GM21528 (cell line): ENCODE results near the gene HASPIN.
"Not testable (repeated sequence)": the region's sequence is repeated elsewhere in the genome, so short reads cannot be mapped to it uniquely, and the experiment has no call there.

ENCODE experiments used
- ATAC-seq: cut with Tn5 transposase; IDR thresholded peaks from one replicate; pipeline ENCODE4 v1.9.1; 2021; ENCODE audit warnings: mild to moderate bottlenecking, moderate library complexity; ENCODE audit not compliant: unreplicated experiment, low FRiP score

Gene HASPIN

DNA sequence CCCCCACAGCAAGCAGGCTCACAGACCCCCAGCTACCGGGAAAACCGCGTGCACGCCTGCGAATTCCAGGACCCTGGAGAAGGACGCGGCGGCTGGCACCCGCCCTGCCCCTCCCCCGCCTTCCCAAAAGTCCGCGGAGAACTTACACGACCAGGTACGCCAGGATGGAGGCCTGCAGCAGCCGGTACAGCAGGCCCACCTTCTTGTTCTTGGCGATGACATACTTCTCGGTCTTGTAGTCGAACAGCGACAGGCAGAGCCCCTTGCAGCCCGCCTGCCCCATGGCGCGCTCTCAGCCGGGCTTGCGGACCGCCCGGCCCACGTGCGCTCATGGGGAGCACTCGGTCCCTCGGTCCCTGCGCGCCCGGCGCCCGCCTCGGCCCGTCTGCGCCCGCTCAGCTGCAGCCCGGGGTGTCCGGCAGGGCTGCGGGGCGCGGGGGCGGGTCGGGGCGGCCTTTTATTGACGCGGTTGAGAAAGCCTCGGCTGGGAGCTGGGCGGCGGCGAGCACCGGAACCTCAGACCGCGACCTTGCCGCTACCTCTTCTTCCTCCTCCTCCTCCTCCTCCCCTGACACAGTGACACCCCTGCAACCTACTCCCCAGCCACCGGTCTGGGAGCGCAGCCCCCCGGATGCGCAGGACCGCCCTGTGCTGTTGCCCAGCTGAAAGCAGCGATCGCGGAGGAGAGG lies 27.8 kb upstream of the HASPIN start, which contains the start of gene P2RX5:
P2RX5 (minus strand) TSS at position 433 of the 689 bp plus-strand sequence; CDS start at position 283, 150 bp downstream.
- no peak for ATAC-seq

DNA sequence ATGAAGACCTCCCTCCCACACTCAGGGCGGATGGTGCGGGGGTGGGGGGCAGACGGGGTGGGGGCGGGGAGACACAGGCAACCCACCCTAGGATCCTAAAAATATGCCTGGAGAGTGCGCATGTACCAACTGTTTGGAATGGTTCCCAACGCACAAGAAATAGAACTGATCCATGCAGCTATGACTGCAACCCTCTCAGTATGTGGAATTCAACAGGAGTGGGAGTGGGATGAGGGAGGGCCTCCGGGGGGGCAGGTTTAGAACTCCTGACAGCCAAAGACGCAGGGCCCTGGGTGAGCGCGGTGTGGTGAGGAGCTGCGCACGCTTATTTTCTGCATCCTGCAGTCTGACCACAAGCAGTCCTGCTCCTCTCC lies 26.6 kb upstream of the HASPIN start:
- ATAC-seq: no peak

DNA sequence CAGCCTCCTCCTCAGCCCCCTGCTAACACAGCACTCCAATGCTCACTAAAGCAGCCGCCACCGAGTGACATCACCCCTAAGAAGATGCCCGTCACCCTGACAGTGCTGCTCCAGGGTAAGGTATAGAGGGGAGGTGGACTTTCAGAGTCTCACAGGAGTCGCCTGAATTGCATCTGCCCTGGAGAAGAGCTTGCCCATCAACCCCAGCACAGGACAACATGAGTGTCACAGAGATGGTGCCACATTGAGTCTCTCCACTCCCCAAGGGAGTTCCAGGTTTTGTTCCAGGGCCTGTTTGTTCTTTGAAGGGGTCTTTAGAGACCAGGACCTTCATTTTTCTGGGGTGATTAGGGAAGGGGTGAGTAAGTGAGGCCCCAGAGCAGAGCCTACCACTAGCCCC lies 25.6 kb upstream of the HASPIN start:
- no peak for ATAC-seq

DNA sequence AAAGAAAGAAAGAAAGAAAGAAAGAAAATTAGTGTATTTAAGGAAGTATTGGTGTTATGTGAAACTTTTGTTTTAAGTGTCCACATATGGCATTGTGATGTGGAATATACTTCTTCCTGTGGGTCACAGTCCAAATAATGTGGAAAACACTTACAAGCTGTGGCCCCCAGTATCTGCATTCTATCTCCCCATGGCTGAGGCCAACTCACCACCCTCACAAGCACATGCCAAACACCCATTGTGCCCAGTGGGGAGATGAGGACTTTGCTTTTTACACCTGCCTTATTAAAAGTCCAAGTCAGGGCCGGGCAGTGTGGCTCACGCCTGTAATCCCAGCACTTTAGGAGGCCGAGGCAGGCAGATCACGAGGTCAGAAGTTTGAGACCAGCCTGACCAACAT lies 23.8 kb upstream of the HASPIN start:
- ATAC-seq: no peak

DNA sequence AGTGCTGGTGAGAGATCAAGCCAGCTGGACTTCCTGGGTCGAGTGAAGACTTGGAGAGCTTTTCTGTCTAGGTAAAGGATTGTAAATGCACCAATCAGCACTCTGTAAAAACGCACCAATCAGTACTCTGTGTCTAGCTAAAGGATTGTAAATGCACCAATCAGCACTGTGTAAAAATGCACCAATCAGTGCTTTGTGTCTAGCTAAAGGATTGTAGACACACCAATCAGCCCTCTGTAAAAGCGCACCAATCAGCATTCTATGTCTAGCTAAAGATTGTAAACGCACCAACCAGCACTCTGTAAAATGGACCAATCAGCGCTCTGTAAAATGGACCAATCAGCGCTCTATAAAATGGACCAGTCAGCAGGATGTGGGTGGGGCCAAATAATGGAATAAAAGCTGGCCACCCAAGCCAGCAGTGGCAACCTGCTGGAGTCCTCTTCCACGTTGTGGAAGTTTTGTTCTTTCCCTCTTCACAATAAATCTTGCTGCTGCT lies 21.6 kb upstream of the HASPIN start:
- ATAC-seq: not testable (repeated sequence)

DNA sequence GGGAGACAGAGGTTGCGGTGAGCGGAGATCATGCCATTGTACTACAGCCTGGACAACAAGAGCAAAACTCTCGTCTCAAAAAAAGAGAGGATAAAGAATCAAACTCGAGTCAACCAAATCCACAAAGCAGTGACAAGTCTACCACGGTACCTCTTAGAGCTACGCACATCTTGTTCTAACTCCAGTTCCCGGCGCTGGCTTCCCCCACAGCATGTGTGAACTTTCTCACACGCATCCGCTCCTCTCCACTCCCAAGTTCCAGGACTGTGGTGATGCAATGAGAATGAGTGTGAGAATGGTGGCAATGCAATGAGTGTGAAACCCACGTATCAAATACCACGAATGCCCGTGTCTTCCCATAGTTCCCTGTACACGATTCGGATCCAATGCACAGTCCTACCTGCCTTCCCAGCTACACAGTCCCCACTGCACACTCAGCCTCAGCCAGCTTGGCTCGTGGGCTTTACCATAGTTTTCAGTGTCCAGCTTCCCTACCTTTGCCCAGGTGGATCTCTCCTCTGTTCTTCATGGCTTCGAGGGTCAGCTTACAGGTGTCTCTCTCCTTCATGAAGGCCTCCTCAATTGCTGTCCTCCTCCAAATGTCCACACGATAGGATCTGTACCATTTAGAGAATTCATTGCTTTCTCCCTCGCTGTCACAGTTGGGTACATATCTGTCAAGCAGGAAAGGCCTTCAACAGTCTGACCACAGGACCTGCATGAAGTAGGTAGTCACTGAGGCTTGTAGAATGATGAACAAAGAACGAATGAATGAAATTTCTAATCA lies 18.6 kb upstream of the HASPIN start:
- no peak for ATAC-seq

DNA sequence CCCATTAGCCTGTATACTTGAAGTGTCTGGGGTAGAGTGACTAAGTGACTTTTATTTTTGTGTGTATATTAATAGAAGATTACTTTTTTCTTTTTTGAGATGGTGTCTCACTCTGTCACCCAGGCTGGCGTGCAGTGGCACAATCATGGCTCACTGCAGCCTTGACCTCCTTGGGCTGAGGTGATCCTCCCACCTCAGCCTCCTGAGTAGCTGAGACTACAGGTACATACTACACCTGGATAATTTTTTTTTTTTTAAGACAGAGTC lies 18.1 kb upstream of the HASPIN start:
- not testable (repeated sequence) for ATAC-seq

DNA sequence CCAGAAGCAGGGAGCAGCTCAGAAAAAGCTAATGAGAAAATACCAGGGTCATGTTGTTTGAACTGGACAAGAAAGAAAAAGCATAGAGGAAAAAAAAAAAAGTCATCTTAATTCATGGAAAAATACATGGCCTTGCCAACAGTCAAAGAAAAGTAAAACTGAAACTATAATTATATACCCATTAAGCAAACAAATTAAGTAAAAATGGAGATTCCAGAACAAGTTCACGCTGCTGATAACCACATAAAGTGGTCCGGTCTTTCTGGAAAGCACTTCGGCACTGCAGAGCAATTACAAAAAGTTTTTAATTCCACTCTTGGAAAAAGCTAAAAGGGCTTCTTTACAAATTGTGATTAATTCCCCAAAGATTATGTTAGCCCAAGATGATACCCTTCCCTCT lies 15.3 kb upstream of the HASPIN start:
- ATAC-seq: no peak

DNA sequence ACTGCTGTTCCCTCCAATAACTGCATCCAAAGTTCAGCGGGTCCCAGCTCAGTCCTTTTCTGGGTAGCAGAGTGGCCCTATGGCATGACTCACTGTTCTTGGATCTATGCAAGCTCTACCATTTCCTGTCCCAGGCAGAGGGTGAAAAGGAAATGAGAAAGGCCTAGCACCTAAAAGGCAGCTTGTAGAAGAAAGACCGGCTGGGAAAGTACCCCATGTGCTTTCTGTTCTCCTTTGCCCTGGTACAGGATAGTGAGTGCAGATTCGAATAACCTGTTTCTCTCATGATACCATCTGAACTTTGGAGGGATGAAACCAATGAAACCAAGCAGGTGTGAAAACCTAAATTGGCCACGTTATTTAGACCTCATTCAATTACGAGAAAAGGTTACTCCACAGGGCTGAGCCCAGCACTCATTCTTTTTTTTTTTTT lies 12.7 kb upstream of the HASPIN start:
- ATAC-seq: peak; percentile 87

DNA sequence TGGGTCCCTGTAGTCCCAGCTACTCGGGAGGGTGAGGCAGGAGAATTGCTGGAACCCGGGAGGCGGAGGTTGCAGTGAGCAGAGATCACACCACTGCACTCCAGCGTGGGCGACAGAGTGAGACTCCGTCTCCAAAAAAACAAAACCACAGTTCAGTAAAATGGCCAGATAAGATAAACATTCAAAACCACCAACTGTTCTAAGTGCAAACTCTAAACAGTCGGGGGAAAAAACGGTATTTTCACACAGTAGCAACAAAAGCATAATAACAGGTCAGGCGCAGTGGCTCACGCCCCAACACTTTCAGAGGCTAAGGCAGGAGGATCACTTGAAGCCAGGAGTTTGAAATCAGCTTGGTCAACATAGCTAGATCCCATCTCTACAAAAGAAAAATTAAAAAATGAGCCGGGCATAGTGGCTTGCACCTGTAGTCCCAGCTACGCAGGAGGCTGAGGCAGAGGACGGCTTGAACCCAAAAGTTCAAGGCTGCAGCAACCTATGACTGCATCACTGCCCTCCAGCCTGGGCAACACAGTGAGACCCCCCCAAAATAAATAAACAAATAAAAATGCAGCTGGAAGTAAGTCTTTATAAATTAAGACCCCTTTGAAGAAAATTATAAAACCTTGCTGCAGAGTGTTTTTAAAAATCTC lies 10.8 kb upstream of the HASPIN start:
- no peak for ATAC-seq

DNA sequence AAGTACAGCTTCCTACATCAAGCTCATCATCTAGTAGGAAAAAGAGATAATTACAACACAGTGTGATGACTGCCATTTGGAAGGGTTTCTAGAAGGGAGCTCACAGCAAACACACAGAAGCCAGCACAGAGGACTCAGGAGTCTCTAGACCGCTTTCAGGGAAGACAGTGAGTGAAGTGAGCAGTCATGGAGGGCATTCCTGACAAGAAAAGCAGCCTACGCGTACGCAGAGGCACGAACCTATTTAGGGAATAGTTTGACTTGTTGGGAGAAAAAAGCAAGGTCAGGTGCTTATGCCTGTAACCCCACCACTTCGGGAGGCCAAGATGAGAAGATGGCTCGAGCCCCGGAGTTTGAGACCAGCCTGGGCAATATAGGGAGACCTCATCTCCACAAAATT lies 8.4 kb upstream of the HASPIN start:
- ATAC-seq: no peak

DNA sequence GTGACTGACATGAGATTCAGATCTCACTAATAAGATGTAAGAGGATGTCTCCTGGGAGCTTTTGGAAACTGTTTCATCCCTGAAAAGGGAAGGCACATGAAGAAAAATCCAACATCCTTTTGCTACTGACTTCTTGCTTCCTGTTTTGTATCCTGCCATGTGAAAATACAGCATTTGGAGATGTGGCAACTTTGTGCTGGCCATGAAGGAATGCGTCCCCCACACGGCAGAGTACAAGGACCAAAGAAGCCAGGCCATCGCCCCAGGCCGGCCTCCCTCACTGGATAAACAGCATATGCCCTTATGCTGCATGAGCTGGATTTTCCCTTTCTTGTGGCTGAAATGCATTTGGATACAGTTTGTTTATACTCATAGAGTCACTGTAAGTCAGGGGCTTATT lies 5.5 kb upstream of the HASPIN start:
- ATAC-seq: no peak

DNA sequence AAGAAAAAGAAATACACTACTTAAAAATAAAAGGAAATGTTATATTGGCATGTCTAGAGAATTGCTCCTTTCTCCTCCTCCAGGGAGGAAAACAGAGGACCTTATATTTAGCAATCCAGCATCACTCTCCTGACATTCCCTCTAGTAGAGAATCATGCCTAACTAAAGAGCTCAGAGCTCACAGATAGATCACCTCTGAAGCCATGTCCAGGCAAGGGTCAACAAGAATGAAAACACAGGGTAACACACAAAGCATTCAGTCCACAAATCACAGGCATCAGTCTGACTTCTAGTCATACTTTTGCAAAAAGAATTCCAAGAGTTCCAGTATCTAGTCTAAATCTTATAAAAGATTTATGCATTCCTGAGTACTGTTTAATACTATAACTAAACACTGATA lies 4.4 kb upstream of the HASPIN start:
- no peak for ATAC-seq

DNA sequence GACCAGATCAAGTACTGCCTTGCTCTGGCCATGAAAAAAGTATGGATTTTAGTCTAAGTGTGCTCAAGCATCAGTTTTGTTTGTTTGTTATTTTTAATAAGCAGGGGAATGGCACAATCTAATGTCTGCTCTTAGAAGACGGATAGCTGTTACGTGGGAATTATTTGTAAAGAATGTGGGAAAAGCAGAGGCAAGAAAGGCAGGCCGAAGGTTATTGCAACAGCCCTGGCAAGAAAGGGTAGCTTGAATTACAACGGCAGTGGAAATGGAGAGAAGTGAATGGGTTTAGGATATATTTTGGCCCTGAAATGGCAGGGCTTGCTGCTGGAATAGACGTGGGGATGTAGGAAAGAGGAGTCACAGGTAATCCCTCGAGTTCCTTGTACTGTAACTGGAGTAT lies 987 bp upstream of the HASPIN start:
- ATAC-seq: no peak

DNA sequence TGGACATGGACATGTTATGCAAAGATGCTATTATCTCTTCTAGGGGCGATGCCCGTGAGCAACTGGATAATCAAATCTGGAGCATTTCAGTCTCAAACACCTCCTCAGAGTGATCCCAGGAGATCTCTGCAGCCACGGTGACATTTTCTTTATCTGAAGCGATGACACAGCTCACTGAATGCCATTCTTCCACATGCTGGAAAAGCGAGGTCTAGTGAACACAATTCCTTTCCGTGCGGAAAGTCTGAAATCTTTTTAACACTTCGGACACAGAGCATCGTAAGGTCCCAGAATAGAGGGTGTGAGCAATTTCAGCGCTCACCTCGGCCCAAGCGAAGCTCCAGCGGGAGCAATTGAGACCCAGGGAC lies 531 bp upstream of the HASPIN start:
- peak; percentile 4 for ATAC-seq

DNA sequence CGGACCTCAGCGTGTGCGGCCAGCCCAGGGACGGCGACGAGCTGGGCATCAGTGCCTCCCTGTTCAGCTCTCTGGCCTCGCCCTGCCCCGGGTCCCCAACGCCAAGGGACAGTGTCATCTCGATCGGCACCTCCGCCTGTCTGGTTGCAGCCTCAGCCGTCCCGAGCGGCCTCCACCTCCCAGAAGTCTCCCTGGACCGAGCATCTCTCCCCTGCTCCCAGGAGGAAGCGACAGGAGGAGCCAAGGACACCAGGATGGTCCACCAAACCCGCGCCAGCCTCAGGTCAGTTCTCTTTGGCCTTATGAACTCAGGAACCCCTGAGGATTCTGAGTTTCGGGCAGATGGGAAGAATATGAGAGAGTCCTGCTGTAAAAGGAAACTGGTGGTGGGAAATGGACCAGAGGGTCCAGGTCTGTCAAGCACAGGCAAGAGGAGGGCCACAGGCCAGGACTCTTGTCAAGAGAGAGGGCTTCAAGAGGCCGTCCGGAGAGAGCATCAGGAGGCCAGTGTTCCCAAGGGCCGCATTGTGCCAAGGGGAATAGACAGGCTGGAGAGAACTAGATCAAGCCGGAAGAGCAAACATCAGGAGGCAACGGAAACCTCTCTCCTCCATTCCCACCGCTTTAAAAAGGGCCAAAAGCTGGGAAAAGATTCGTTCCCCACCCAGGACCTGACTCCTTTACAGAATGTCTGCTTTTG lies 825 bp downstream of the HASPIN start:
- no peak for ATAC-seq

DNA sequence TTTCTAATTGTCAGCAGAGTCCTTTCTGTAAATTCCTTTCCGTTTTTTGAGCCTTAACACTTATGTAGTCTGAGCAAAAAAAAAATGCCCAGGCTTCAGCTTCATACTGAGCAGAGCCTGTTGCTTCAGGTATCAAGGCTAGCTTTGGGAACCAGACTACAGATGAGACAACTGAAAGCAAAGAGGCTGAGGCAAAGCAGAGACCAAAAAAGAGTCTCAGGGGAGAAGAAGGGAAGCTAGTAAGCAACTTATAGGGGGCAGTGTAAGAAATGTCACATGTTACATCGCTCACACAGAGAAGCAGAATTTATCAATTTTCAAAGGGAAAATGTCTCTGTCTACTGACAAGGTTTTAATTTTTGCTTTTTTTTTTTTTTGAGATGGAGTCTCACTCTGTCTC lies 3.3 kb downstream of the HASPIN start:
- ATAC-seq: no peak

DNA sequence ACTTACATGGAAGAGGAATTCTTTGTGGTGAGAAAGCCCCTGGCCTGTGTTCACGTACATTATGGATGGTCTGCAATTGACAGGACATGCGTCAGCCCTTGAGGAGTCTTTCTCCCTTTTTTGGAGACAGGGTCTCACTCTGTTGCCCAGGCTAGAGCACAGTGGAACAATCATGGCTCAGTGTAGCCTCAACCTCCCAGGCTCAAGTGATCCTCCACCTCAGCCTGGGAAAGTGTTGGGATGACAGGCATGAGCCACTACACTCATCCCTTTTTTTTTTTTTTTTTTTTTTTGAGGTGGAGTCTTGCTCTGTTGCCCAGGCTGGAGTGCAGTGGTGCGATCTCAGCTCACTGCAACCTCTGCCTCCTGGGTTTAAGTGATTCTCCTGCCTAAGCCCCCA lies 4.4 kb downstream of the HASPIN start:
- ATAC-seq: not testable (repeated sequence)

DNA sequence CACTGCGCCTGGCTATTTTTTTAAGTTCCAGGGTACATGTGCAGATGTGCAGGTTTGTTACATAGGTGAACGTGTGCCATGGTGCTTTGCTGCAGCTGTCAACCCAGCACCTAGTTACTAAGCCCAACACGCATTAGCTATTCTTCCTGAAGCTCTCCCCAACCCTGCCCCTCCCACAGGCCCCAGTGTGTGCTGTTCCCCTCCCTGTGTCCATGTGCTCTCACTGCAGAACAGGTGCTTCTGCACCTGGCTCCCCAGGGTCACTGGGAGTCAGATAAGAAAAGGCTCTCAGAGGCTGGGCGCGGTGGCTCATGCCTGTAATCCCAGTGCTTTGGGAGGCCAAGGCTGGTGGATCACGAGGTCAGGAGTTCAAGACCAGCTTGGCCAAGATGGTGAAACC lies 6.2 kb downstream of the HASPIN start:
- no peak for ATAC-seq

DNA sequence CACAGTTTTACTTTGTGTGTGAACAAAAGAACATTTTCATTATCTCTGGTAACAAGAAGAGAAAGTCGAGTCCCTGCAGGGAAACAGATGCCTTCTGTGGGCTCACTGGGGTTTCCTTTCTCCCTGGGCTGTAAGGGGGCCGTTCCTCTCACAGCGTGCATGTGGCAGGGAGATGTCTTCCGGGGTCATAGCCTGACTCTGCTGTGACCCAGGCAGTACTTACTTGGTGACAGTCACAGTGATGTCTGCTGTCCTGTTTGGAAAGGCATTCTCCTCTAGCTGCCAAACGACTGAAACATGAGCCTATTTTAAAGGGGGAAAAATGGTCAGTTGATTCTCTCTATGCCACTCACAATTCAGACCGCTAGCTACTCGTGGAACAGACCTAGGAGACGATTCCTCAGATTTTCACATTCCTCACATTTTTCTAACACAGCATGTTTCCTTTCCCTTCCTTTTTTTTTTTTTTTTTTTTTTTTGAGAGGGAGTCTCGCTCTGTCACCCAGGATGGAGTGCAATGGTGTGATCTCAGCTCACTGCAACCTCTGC lies 7.3 kb downstream of the HASPIN start:
- ATAC-seq: no peak

DNA sequence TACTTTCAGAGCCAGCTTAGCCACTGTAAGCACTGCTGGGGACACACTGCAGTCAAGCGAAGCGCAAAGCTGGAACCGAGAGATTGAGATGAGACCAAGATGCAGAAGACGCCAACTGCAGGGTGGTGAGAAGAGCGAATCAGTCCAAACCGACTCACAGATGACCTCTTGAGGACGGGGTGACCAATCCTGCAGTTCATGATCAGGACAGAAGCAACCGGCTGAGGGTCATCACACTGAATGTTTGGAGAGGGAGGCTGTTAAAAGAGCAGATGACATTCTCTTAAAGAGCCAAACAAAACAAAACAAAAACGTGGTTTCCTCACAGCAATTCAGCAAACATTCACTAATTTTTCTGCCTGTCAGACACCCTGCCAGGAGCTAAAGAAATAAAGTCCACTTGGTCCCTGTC lies 8.5 kb downstream of the HASPIN start:
- no peak for ATAC-seq
